ENCODE measurements around the gene GATC. TPM values are rescaled to one million over a fixed set of nuclear protein-coding genes. Genes with fewer than 3 reads are reported as not detected.

Gene GATC
- total and polyA plus RNA-seq, 2 donors (not counting 3 experiments of a cell fraction or from before 2014, with no cell fraction given), result 13.0 to 28.8 TPM

- H2AFZ ChIP-seq (ENCODE audit: low read depth, low read length), result no peak overlapping the region
- no peaks in the 10 kb centered on the region for H3K4me1 ChIP-seq (ENCODE audit: control insufficient read depth, extremely low read depth, insufficient read depth, low read length)
- no TSS peak for BruUV-seq (replicated peaks)
- intact Hi-C loops (cut with micrococcal nuclease), result no loop called here
- dilution Hi-C loops (cut with MboI; ENCODE audit: extremely low pct_ligation_motif_present, low sequenced_read_pairs), result no loop called here
- no peak overlapping the region for H3K4me2 ChIP-seq (ENCODE audit: insufficient read depth, low read length)
- TF ChIP-seq POLR2A (IDR thresholded peaks at IDR 0.05; ENCODE audit: low read depth, low read length) (no peak), CTCF (IDR thresholded peaks at IDR 0.05; ENCODE audit: extremely low read depth in 1 of 2, insufficient read depth in 1 of 2, low read depth in 1 of 2, low read length in 2 of 2) (peak in 1 of 2 donors; percentile 32)
- no peaks in the 10 kb centered on the region for H3K9me3 ChIP-seq (replicated peaks; ENCODE audit: control insufficient read depth, insufficient read depth, low read length)
- H3K9me1 ChIP-seq (replicated peaks; ENCODE audit: control insufficient read depth, extremely low read depth, insufficient read depth, low read length), result no peaks in the 10 kb centered on the region
- DNase-seq (ENCODE audit: low read depth, low spot score) (no peak), FAIRE-seq (no peak)
- no peak overlapping the region for H3K4me3 ChIP-seq (replicated peaks in 1 of 3; ENCODE audit: insufficient read depth in 1 of 3, low read depth in 1 of 3, low read length in 3 of 3)
- peaks cover 9 to 32% of the 10 kb centered on the region in 2 experiments for H3K36me3 ChIP-seq (ENCODE audit: control insufficient read depth in 2 of 2, extremely low read depth in 1 of 2, insufficient read depth in 2 of 2, low read length in 2 of 2)
- H3K27ac ChIP-seq (ENCODE audit: insufficient read depth, low read depth, low read length), result no peak overlapping the region
- CTCF ChIA-PET, result interaction anchor here (0.7 to 1.7 kb wide), 6 partner anchors 10 to 233 kb away, joined by 3 to 10 read pairs (median 4); no protein-coding TSS in a partner anchor
- H3K9ac ChIP-seq (replicated peaks; ENCODE audit: extremely low read depth, insufficient read depth, low read length), result no peak overlapping the region
- H3K79me2 ChIP-seq (ENCODE audit: control insufficient read depth, insufficient read depth, low read length), result peaks cover 2% of the 10 kb centered on the region
- H3K27me3 ChIP-seq (ENCODE audit: control insufficient read depth in 2 of 2, insufficient read depth in 2 of 2, low read length in 2 of 2), result no peaks in the 10 kb centered on the region
- H4K20me1 ChIP-seq (replicated peaks; ENCODE audit: control insufficient read depth, extremely low read depth, insufficient read depth, low read length), result peaks cover 4% of the 10 kb centered on the region
- POLR2A ChIA-PET, result interaction anchor here (0.6 to 0.7 kb wide), 2 partner anchors 8 to 105 kb away, joined by 5 to 10 read pairs; no protein-coding TSS in a partner anchor
These were observed 10.9 kb downstream of the GATC start for GRCh38 chr12:120457133-120457532.

GRCh38 chr12:120460157-120460556 is 13.9 kb downstream of the GATC start:
- peaks cover 35 to 50% of the 10 kb centered on the region in 2 experiments for H3K36me3 ChIP-seq (ENCODE audit: control insufficient read depth in 2 of 2, extremely low read depth in 1 of 2, insufficient read depth in 2 of 2, low read length in 2 of 2)
- FAIRE-seq, result peak; percentile 21
- no peaks in the 10 kb centered on the region for H3K4me1 ChIP-seq (ENCODE audit: control insufficient read depth, extremely low read depth, insufficient read depth, low read length)
- no peaks in the 10 kb centered on the region for H3K27me3 ChIP-seq (ENCODE audit: control insufficient read depth in 2 of 2, insufficient read depth in 2 of 2, low read length in 2 of 2)
- no peak overlapping the region for H3K4me3 ChIP-seq (replicated peaks in 1 of 3; ENCODE audit: insufficient read depth in 1 of 3, low read depth in 1 of 3, low read length in 3 of 3)
- H3K9ac ChIP-seq (replicated peaks; ENCODE audit: extremely low read depth, insufficient read depth, low read length), result no peak overlapping the region
- H2AFZ ChIP-seq (ENCODE audit: low read depth, low read length), result no peak overlapping the region
- dilution Hi-C loops (cut with MboI; ENCODE audit: extremely low pct_ligation_motif_present, low sequenced_read_pairs) (no loop called here), intact Hi-C loops (cut with micrococcal nuclease) (no loop called here)
- no peaks in the 10 kb centered on the region for H3K9me3 ChIP-seq (replicated peaks; ENCODE audit: control insufficient read depth, insufficient read depth, low read length)
- no TSS peak for BruUV-seq (replicated peaks)
- no peak overlapping the region for H3K4me2 ChIP-seq (ENCODE audit: insufficient read depth, low read length)
- TF ChIP-seq POLR2A (IDR thresholded peaks at IDR 0.05; ENCODE audit: low read depth, low read length), result no peak
- TF ChIP-seq POLR2AphosphoS5 (IDR thresholded peaks at IDR 0.05; ENCODE audit: insufficient read depth, low read depth, low read length), result no peak
- TF ChIP-seq FOS (IDR thresholded peaks at IDR 0.05; ENCODE audit: borderline replicate concordance, insufficient read depth, low read length), result no peak
- no peak for TF ChIP-seq CTCF (IDR thresholded peaks at IDR 0.05; ENCODE audit: extremely low read depth in 1 of 2, insufficient read depth in 1 of 2, low read depth in 1 of 2, low read length in 2 of 2)
- no peak for TF ChIP-seq MAX (IDR thresholded peaks at IDR 0.05; ENCODE audit: insufficient read depth, insufficient read length)
- no peak for TF ChIP-seq JUN (IDR thresholded peaks at IDR 0.05; ENCODE audit: borderline replicate concordance, insufficient read depth, insufficient read length, low read depth)
- TF ChIP-seq EZH2 (IDR thresholded peaks at IDR 0.05; ENCODE audit: borderline replicate concordance, low read depth, low read length, severe bottlenecking), result no peak
- TF ChIP-seq GATA2 (IDR thresholded peaks at IDR 0.05; ENCODE audit: insufficient read depth, insufficient read length, low read depth, low read length), result no peak
- TF ChIP-seq MYC (IDR thresholded peaks at IDR 0.05; ENCODE audit: low read depth, low read length), result no peak
- H4K20me1 ChIP-seq (replicated peaks; ENCODE audit: control insufficient read depth, extremely low read depth, insufficient read depth, low read length), result no peaks in the 10 kb centered on the region
- CTCF ChIA-PET, result no interaction called here
- H3K9me1 ChIP-seq (replicated peaks; ENCODE audit: control insufficient read depth, extremely low read depth, insufficient read depth, low read length), result no peaks in the 10 kb centered on the region
- H3K79me2 ChIP-seq (ENCODE audit: control insufficient read depth, insufficient read depth, low read length), result peaks cover 15% of the 10 kb centered on the region
- no peak overlapping the region for H3K27ac ChIP-seq (ENCODE audit: insufficient read depth, low read depth, low read length)
- DNase-seq (ENCODE audit: low read depth, low spot score), result no peak
- POLR2A ChIA-PET, result interaction anchor here (0.7 kb wide), 1 partner anchor 125 kb away, joined by 6 read pairs; no protein-coding TSS in a partner anchor

Data from endothelial cell of umbilical vein (primary cell).